ENCODE measurements around the gene PROSER3.

Gene PROSER3

GRCh38 chr19:35742121-35742724 lies 15.8 kb upstream of the PROSER3 start, which contains the start of gene IGFLR1:
TSS of gene IGFLR1 (minus strand) at chr19:35742452. CDS start at chr19:35741180, 1,272 bp downstream.
- in situ Hi-C loops (cut with MboI; ENCODE audit: low pct_unique_long_range_greater_than_20kb, low sequenced_read_pairs, unreplicated experiment): no loop called here
- peak; percentile 70 for DNase-seq (ENCODE audit: low spot score)
- TF ChIP-seq CTCF (IDR thresholded peaks at IDR 0.05; ENCODE audit: extremely low read depth, insufficient read depth, missing control alignments): no peak

GRCh38 chr19:35743640-35744429 lies 14.1 kb upstream of the PROSER3 start:
- no peak for DNase-seq (ENCODE audit: low spot score)
- no peak for TF ChIP-seq CTCF (IDR thresholded peaks at IDR 0.05; ENCODE audit: extremely low read depth, insufficient read depth, missing control alignments)
- in situ Hi-C loops (cut with MboI; ENCODE audit: low pct_unique_long_range_greater_than_20kb, low sequenced_read_pairs, unreplicated experiment): no loop called here

- TF ChIP-seq CTCF (IDR thresholded peaks at IDR 0.05; ENCODE audit: extremely low read depth, insufficient read depth, missing control alignments): no peak
- peak; percentile 82 for DNase-seq (ENCODE audit: low spot score)
- in situ Hi-C loops (cut with MboI; ENCODE audit: low pct_unique_long_range_greater_than_20kb, low sequenced_read_pairs, unreplicated experiment): no loop called here
Observed at GRCh38 chr19:35744430-35745327, 13.3 kb upstream of the PROSER3 start.

GRCh38 chr19:35745328-35746086 lies 12.5 kb upstream of the PROSER3 start, which contains the start of the genes PSENEN and U2AF1L4:
TSS of gene PSENEN (plus strand) at chr19:35745651. CDS start at chr19:35745931, 280 bp downstream.
TSS of gene U2AF1L4 (minus strand) at chr19:35745418. CDS start at chr19:35745391, 27 bp downstream.
- peak; percentile 93 for DNase-seq (ENCODE audit: low spot score)
- in situ Hi-C loops (cut with MboI; ENCODE audit: low pct_unique_long_range_greater_than_20kb, low sequenced_read_pairs, unreplicated experiment): no loop called here
- no peak for TF ChIP-seq CTCF (IDR thresholded peaks at IDR 0.05; ENCODE audit: extremely low read depth, insufficient read depth, missing control alignments)

GRCh38 chr19:35746087-35746462 lies 11.9 kb upstream of the PROSER3 start:
- no peak for TF ChIP-seq CTCF (IDR thresholded peaks at IDR 0.05; ENCODE audit: extremely low read depth, insufficient read depth, missing control alignments)
- in situ Hi-C loops (cut with MboI; ENCODE audit: low pct_unique_long_range_greater_than_20kb, low sequenced_read_pairs, unreplicated experiment): no loop called here
- no peak for DNase-seq (ENCODE audit: low spot score)
